Neural cell (in vitro differentiated cells): Measurements from ENCODE around the gene DTL. TPM values are rescaled to one million over a fixed set of nuclear protein-coding genes. Genes with fewer than 3 reads are reported as not detected.

Experiments used
- polyA plus RNA-seq: library from polyadenylated mRNA; depleted of rRNA; stranded (reverse); fragments of >200 nt; gene quantifications from 2 replicates; pipeline ENCODE4 v1.2.3, GENCODE V29; 2014
- small RNA-seq, 3 experiments: library from RNA; depleted of rRNA; stranded (forward); fragments of <200 nt; gene quantifications; one replicate each; pipeline ENCODE3, GENCODE V24; 2012

The DTL gene
- polyA plus RNA-seq, 1 donor from 2014 or later: 1.1 TPM

Small RNA genes within 50 kb of the gene (small RNA-seq; reads per million reads assigned to genes)
- gene MIR3122 (0 reads per million in 3 experiments), gene RF00568 (0 to 0.03 (median 0) reads per million in 3 experiments), gene RN7SKP98 (0 to 0.03 (median 0) reads per million in 3 experiments)

Other genes with a start within 250 kb of the DTL start
- gene LPGAT1, start 205.0 kb upstream of the DTL start, polyA plus RNA-seq: 51.0 and 53.1 TPM in 2 replicates
- 14.8 and 23.6 TPM in 2 replicates for gene INTS7, start 191 bp upstream of the DTL start, polyA plus RNA-seq
- gene PPP2R5A, start 249.7 kb downstream of the DTL start, polyA plus RNA-seq: 4.4 and 5.9 TPM in 2 replicates